Fibroblast of mammary gland (primary cell): ENCODE measurements around the gene MPP2.
"Not testable (repeated sequence)": the region's sequence is repeated elsewhere in the genome, so short reads cannot be mapped to it uniquely, and the experiment has no call there.

ENCODE experiments used
- DNase-seq: peaks from one replicate; pipeline ENCODE4 v3.0.0-alpha.2; 2010; ENCODE audit warnings: low read depth
- H3K4me3 ChIP-seq: 2 replicates; pipeline ENCODE4 v1.5.1; 2011; ENCODE audit warnings: low read depth, mild to moderate bottlenecking, low read length, moderate library complexity; ENCODE audit not compliant: control insufficient read depth
- TF ChIP-seq, protein P1 (sequence below): conservative IDR thresholded peaks from 2 replicates; pipeline ENCODE4 v1.5.1; 2011; ENCODE audit warnings: low read depth, low read length, inconsistent platforms; ENCODE audit not compliant: control insufficient read depth, insufficient read depth

The MPP2 gene

DNA sequence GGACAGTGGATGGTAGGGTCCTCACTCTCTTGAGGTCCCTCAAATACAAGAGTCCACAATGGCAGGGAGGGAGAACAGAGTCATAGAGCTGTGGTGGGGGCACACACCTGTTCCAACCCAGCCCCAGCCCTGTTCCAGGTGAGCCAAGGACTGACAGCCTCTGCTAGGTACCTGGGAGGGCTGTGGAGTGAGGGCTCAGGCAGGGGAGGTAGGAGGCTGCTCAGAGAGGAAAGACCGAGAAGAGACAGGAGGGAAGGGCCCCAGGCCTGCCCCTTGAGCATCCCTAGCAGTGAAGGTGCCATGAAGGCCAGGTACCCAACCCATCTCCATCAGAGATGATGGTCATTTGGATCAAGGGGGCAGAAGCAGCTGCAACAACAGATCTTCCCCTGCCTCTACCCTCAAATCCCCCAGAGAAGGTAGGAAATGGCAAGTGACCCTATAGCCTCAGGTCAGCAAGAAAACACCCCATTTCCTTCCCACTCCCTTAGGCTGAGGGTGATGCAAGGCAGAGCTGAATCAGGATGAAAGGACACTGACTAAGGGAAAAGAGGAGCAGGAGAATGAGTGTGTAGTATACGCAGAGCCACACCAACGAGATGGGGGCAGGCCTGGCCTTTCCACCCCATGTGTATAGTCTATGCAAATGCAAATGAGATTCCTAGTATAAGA, 31.7 kb downstream of the MPP2 start:
- TF ChIP-seq, protein P1, sequence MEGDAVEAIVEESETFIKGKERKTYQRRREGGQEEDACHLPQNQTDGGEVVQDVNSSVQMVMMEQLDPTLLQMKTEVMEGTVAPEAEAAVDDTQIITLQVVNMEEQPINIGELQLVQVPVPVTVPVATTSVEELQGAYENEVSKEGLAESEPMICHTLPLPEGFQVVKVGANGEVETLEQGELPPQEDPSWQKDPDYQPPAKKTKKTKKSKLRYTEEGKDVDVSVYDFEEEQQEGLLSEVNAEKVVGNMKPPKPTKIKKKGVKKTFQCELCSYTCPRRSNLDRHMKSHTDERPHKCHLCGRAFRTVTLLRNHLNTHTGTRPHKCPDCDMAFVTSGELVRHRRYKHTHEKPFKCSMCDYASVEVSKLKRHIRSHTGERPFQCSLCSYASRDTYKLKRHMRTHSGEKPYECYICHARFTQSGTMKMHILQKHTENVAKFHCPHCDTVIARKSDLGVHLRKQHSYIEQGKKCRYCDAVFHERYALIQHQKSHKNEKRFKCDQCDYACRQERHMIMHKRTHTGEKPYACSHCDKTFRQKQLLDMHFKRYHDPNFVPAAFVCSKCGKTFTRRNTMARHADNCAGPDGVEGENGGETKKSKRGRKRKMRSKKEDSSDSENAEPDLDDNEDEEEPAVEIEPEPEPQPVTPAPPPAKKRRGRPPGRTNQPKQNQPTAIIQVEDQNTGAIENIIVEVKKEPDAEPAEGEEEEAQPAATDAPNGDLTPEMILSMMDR = no peak
- no peak overlapping the region for H3K4me3 ChIP-seq
- no peak for DNase-seq

DNA sequence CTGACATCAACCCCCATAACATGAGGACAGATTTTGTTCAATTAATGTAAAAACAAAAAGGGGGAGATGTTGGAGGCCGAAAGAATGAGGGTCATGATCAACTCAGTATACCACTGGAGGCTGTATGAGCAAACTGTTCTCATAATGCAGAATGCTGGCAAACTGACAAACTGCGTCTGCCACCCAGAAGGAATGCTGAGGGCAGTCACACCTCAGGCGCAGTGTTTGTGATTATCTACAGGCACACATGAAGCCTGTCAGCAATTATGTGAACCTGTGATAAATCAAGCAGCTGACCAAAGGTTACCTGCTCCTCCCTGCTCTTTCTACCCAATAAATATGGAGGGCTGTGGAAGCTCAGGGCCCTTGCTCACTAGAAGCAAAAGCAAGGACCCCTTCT, 33.0 kb downstream of the MPP2 start:
- DNase-seq = no peak
- TF ChIP-seq, protein P1 = no peak
- H3K4me3 ChIP-seq = no peak overlapping the region

DNA sequence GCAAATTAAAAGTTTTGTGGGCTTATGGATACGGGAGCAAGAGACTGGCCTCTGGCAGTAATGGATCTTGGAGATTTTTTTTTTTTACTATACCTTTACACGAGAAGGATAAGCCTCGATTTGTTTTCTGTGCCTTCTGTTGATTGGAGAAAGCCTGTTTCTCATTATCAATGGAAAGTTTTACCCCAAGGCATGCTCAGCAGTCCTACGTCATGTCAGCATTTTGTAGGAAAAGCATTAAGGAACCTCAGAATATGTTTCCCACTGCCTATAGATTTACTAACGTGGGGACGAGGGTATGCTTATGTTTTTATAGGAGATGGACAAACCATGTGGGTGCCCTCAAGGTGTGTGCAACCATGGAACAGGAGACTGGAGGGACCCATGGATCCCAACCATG, 33.5 kb downstream of the MPP2 start:
- no peak overlapping the region for H3K4me3 ChIP-seq
- DNase-seq = no peak
- TF ChIP-seq, protein P1 = no peak

DNA sequence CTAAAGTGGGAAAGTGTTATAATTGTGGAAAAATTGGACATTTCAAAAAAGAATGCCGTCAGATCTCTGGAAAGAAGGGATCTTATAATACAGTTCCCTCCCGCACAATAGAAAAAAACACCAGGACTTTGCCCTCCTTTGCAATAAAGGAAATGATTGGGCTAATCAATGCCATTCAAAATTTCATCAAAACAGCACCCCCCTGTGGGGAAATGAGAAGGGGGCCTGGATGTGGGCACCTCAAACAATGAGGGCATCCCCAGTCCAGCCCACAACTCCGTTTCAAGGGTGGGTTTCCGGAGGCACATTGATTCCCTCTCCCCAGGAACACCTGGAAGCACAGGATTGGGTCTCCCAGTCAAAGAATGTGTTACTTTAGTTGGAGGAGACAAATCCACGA, 34.2 kb downstream of the MPP2 start:
- H3K4me3 ChIP-seq = no peak overlapping the region
- TF ChIP-seq, protein P1 = no peak
- DNase-seq = no peak

DNA sequence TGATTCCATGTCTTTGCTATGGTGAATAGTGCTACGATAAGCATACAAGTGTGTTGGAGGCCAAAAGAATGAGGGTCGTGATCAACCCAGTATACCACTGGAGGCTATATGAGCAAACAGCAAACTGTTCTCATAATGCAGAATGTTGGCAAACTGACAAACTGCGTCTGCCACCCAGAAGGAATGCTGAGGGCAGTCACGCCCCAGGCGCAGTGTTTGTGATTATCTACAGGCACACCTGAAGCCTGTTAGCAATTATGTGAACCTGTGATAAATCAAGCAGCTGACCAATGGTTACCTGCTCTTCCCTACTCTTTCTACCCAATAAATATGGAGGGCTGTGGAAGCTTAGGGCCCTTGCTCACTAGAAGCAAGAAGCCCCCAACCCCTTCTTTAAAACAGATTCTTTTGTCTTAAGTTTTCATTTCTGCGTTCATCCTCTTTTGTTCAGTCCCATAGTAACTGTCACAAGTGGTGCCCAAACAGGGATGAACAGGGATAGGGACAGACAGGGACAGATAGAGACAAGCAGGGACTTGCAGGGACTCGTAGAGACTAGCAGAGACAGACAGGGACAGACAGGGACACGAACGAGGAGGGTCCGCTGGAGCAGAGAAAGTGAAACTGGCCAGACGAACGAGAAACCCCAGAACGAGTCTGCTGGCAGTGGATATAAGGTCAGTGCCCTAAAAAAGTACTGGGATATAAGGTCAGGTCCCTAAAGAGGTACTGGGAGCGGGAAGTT, 35.2 kb downstream of the MPP2 start:
- TF ChIP-seq, protein P1 = no peak
- no peak overlapping the region for H3K4me3 ChIP-seq
- DNase-seq = no peak

DNA sequence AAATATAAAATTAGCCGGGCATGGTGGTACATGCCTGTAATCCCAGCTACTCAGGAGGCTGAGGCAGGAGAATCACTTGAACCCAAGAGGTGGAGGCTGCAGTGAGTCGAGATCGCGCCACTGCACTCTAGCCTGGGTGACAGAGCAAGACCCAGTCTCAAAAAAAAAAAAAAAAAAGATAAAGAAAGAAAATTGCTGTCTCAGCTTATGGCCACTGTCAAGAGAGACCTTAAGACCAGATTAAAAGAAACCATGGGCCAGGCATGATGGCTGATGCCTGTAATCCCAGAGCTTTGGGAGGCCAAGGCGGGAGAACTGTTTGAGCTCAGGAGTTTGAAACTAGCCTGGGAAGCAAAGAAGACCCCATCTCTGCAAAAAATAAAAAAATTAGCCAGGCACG, 38.3 kb downstream of the MPP2 start:
- DNase-seq, H3K4me3 ChIP-seq: not testable (repeated sequence)

DNA sequence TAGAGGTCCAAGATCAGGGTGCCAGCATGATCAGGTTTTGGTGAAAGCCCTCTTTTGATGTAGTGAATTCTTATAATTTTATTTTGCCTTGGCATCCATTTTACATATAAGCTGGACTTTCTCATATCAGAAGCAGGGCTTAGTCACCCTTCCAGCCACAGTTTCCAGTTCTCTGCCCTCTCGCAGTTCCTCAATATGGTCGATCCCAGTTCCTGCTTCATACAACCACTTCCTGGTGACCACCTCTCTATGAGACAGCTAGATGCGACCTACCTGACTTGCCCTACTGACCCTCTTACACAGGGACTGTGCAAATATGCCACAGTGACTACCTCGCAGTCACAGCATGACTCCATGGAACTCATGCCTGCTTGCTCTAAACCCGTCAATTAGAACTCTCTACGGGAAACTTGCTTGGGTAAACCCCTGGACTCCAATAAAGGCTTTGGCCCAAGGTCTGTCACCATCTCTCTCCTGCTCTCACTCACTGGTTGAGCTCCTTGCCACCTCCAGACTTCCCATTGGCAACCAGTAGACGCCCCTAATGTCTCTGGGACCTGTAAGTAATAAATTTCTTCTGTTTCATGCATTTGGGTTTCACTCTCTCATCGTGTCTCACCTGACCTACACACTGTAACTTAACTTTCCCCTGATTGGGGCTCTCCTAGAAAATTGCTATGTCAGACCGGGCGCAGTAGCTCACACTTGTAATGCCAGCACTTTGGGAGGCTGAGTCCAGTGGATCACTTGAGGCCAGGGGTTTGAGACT, 38.9 kb downstream of the MPP2 start:
- TF ChIP-seq, protein P1 = no peak
- no peak for DNase-seq
- H3K4me3 ChIP-seq = no peak overlapping the region
